ENCODE results near the gene CELSR1.
A peak's percentile ranks its signal among the peaks of the same experiment; 100 is the strongest.

CELSR1 gene

GRCh38 chr22:46355996-46356471 is 181.4 kb downstream of the CELSR1 start:
- TF ChIP-seq CTCF (IDR thresholded peaks at IDR 0.05; ENCODE audit: low read depth, low read length, missing control alignments) = no peak
- DNase-seq (ENCODE audit: extremely low read depth, low read depth) = no peak
- H3K4me3 ChIP-seq (replicated peaks; ENCODE audit: low read depth, low read length) = no peak overlapping the region

- peak; percentile 26 for DNase-seq (ENCODE audit: extremely low read depth, low read depth)
- TF ChIP-seq CTCF (IDR thresholded peaks at IDR 0.05; ENCODE audit: low read depth, low read length, missing control alignments) = peak; percentile 87
- H3K4me3 ChIP-seq (replicated peaks; ENCODE audit: low read depth, low read length) = no peak overlapping the region
These were observed 181.9 kb downstream of the CELSR1 start for GRCh38 chr22:46355369-46355995.

GRCh38 chr22:46354993-46355305 is 182.5 kb downstream of the CELSR1 start:
- no peak overlapping the region for H3K4me3 ChIP-seq (replicated peaks; ENCODE audit: low read depth, low read length)
- DNase-seq (ENCODE audit: extremely low read depth, low read depth) = no peak
- no peak for TF ChIP-seq CTCF (IDR thresholded peaks at IDR 0.05; ENCODE audit: low read depth, low read length, missing control alignments)

GRCh38 chr22:46354176-46354992 is 183.0 kb downstream of the CELSR1 start:
- no peak for DNase-seq (ENCODE audit: extremely low read depth, low read depth)
- TF ChIP-seq CTCF (IDR thresholded peaks at IDR 0.05; ENCODE audit: low read depth, low read length, missing control alignments) = no peak
- H3K4me3 ChIP-seq (replicated peaks; ENCODE audit: low read depth, low read length) = no peak overlapping the region

- no peak for DNase-seq (ENCODE audit: extremely low read depth, low read depth)
- TF ChIP-seq CTCF (IDR thresholded peaks at IDR 0.05; ENCODE audit: low read depth, low read length, missing control alignments) = no peak
- no peak overlapping the region for H3K4me3 ChIP-seq (replicated peaks; ENCODE audit: low read depth, low read length)
These were observed 183.8 kb downstream of the CELSR1 start for GRCh38 chr22:46353483-46354105.

DNA sequence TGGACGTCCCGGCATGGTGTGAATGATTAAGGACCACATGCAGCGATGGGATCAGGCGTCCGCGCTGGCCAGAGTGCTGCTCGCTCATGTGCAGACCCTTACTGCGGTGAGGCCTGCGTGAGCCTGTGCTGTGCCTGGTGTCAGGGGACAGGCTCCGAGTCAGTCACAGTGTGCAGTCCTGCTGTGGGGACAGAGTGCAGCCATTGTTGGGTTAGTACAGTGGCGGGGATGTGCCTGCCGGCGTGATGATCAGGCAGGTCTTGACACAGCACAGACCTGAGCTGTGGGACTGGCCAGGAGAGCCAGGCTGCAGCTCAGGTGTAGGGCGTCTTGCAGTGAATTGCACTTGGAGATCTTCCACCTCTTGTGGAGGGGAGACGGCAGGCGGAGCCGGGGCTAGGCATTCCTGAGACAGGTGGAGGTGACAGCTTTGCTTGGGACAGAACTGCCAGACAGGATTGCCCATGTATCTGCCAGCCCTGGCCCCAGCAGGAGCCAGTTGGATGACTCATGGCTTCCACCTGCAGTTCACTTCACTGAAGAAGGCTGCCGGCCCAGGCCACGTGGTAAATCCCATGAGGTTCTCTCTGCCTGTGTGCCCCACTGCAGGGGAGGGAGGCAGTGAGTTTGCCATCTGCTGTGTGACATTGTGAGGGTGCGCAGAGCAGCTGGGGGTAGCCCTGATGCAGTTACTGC is 184.6 kb downstream of the CELSR1 start:
- peak; percentile 9 for DNase-seq (ENCODE audit: extremely low read depth, low read depth)
- no peak for TF ChIP-seq CTCF (IDR thresholded peaks at IDR 0.05; ENCODE audit: low read depth, low read length, missing control alignments)
- no peak overlapping the region for H3K4me3 ChIP-seq (replicated peaks; ENCODE audit: low read depth, low read length)
